ENCODE measurements around the gene ZNF287.

DNA sequence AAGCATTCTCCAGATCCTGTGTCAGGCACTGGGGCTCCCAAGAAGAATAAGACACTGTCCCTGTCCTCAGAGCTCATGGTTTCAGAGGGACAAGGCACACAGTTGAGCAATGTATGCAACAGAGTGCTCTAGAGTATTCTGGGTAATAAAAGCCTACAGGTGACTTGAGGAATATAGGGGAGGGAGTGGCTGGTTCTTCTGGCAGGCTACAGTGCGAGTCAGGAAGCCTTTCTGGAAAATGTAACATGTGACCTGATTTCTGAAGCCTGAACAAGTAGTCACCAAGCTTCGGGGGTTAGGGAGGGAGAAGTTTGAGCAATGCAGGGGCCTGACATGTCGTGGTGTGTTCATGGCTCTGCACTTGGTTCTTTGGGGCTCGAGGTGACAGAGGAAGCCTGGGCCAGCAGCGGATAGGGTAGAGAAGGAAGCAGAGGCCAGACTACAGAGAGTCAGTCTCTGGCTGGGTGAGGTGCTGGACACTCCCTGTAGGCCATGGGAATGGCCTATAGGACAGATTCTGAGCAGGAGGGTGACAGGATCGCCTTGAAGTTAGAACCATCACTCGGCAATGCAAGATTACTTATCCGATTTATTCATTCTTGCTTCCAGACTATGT, 61.0 kb downstream of the ZNF287 start:
- TF ChIP-seq, protein P1, sequence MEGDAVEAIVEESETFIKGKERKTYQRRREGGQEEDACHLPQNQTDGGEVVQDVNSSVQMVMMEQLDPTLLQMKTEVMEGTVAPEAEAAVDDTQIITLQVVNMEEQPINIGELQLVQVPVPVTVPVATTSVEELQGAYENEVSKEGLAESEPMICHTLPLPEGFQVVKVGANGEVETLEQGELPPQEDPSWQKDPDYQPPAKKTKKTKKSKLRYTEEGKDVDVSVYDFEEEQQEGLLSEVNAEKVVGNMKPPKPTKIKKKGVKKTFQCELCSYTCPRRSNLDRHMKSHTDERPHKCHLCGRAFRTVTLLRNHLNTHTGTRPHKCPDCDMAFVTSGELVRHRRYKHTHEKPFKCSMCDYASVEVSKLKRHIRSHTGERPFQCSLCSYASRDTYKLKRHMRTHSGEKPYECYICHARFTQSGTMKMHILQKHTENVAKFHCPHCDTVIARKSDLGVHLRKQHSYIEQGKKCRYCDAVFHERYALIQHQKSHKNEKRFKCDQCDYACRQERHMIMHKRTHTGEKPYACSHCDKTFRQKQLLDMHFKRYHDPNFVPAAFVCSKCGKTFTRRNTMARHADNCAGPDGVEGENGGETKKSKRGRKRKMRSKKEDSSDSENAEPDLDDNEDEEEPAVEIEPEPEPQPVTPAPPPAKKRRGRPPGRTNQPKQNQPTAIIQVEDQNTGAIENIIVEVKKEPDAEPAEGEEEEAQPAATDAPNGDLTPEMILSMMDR (IDR thresholded peaks at IDR 0.05; ENCODE audit: borderline replicate concordance, extremely low read depth, low read length, poor library complexity, severe bottlenecking): no peak
- no peak for TF ChIP-seq EZH2 (IDR thresholded peaks at IDR 0.05; ENCODE audit: borderline replicate concordance, low read depth, low read length, severe bottlenecking)

All from DND-41 (cell line).